ENCODE results near the gene DGKZ.
"Not testable (repeated sequence)": the region's sequence is repeated elsewhere in the genome, so short reads cannot be mapped to it uniquely, and the experiment has no call there.

Gene DGKZ

GRCh38 chr11:46366661-46367161 is 19.4 kb downstream of the DGKZ start:
- ChIA-PET POLR2A (no interaction called here), CTCF (interaction anchor here (0.8 to 20.9 kb wide), 5 partner anchors 11 to 170 kb away, joined by 3 to 452 read pairs (median 13); partner anchors contain the start of gene DGKZ)
- DNase-seq (ENCODE audit: extremely low spot score) = no peak
- TF ChIP-seq, protein P1, sequence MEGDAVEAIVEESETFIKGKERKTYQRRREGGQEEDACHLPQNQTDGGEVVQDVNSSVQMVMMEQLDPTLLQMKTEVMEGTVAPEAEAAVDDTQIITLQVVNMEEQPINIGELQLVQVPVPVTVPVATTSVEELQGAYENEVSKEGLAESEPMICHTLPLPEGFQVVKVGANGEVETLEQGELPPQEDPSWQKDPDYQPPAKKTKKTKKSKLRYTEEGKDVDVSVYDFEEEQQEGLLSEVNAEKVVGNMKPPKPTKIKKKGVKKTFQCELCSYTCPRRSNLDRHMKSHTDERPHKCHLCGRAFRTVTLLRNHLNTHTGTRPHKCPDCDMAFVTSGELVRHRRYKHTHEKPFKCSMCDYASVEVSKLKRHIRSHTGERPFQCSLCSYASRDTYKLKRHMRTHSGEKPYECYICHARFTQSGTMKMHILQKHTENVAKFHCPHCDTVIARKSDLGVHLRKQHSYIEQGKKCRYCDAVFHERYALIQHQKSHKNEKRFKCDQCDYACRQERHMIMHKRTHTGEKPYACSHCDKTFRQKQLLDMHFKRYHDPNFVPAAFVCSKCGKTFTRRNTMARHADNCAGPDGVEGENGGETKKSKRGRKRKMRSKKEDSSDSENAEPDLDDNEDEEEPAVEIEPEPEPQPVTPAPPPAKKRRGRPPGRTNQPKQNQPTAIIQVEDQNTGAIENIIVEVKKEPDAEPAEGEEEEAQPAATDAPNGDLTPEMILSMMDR (IDR thresholded peaks at IDR 0.05; ENCODE audit: control extremely low read depth, extremely low read depth, low read depth, missing control alignments) = no peak

DNA sequence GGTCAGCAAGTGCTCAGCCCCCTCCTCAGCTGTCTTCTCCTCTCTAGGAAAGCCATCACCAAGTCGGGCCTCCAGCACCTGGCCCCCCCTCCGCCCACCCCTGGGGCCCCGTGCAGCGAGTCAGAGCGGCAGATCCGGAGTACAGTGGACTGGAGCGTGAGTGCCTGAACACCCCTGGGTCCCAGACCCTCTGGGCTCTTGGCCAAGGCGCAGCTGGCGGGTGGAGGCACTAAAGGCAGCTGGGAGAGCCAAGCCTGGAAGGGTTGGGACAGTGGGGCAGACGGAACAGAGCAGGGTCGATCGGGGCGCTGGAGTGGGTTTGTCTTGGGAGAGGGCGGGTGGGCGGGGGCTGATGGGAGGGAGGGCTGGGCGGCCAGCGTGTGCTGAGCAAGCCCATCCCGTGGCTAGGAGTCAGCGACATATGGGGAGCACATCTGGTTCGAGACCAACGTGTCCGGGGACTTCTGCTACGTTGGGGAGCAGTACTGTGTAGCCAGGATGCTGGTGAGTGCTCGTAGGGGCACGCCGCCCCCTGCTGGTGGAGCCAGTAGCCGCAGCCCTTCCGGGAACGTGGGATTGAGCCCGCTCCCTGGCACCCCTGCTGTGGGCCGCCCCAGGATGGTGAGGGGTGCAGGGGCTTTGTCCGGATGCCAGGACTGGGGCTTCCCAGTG is 20.1 kb downstream of the DGKZ start:
- ChIA-PET CTCF (interaction anchor here (0.8 to 20.9 kb wide), 14 partner anchors 10 to 193 kb away, joined by 3 to 452 read pairs (median 4); partner anchors contain the start of genes CHRM4 and DGKZ), POLR2A (no interaction called here)
- DNase-seq (ENCODE audit: extremely low spot score) = peak; percentile 81
- TF ChIP-seq, protein P1 (IDR thresholded peaks at IDR 0.05; ENCODE audit: control extremely low read depth, extremely low read depth, low read depth, missing control alignments) = peak; percentile 93

DNA sequence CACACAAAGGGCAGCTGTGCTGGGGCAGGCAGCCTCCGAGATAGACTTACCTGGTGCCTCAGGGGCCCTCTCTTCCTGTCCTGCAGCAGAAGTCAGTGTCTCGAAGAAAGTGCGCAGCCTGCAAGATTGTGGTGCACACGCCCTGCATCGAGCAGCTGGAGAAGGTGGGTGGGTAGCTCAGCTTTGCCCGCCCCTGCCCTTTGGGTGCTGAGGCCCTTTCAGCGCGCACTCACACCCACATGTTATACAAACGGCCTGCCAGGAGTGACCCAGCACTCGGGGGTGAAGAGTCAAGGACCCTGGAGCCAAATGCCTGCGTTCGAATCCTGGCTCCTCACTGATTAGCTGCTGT is 20.6 kb downstream of the DGKZ start:
- ChIA-PET POLR2A (no interaction called here), CTCF (interaction anchor here (1.1 to 20.9 kb wide), 16 partner anchors 11 to 250 kb away, joined by 3 to 452 read pairs (median 4); partner anchors contain the start of genes CHRM4 and DGKZ)

GRCh38 chr11:46369458-46370152 is 22.3 kb downstream of the DGKZ start:
- TF ChIP-seq, protein P1 (IDR thresholded peaks at IDR 0.05; ENCODE audit: control extremely low read depth, extremely low read depth, low read depth, missing control alignments) = peak; percentile 93
- CTCF ChIA-PET = interaction anchor here (0.9 to 20.9 kb wide), 6 partner anchors 9 to 169 kb away, joined by 3 to 452 read pairs (median 12); partner anchors contain the start of gene DGKZ
- DNase-seq (ENCODE audit: extremely low spot score) = peak; percentile 75
- POLR2A ChIA-PET = interaction anchor here (1.1 kb wide), 1 partner anchor 21 kb away, joined by 3 read pairs; no protein-coding TSS in a partner anchor

More for the DNA sequence above, 20.6 kb downstream of the DGKZ start:
- DNase-seq (ENCODE audit: extremely low spot score) = no peak
- TF ChIP-seq, protein P1 (IDR thresholded peaks at IDR 0.05; ENCODE audit: control extremely low read depth, extremely low read depth, low read depth, missing control alignments) = no peak

DNA sequence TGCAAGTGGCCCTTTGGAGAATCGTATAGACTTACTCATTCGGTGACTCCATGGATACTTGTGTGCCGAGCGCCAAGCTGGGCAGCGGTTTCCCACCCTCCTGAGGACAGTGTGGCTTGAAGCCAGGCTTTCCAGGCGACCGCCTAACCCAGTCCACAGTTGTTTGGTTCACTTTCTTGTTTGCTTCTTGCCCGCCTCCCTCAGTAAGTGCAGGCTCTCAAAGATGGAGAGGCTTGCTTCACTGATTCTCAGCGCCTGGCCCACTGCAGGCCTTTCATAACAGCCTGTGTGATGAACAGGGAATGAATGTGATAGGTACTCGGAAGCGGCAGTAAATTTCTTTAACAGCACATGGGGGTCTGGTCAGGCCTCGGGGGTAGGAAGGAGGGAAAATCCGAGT is 23.0 kb downstream of the DGKZ start:
- CTCF ChIA-PET = interaction anchor here (2.9 to 20.9 kb wide), 2 partner anchors 8 to 18 kb away, joined by 18 to 452 read pairs; partner anchors contain the start of gene DGKZ
- TF ChIP-seq, protein P1 (IDR thresholded peaks at IDR 0.05; ENCODE audit: control extremely low read depth, extremely low read depth, low read depth, missing control alignments) = no peak
- no peak for DNase-seq (ENCODE audit: extremely low spot score)
- POLR2A ChIA-PET = no interaction called here

- CTCF ChIA-PET = interaction anchor here (1.9 to 20.9 kb wide), 2 partner anchors 17 to 19 kb away, joined by 6 to 452 read pairs; partner anchors contain the start of gene DGKZ
- POLR2A ChIA-PET; DNase-seq (ENCODE audit: extremely low spot score): not testable (repeated sequence)
Observed at GRCh38 chr11:46371262-46371661, 24.0 kb downstream of the DGKZ start.

Measured in GM10248 (cell line).